HG02763 (cell line): ENCODE results near the gene TPBG.
"Not testable (repeated sequence)": the region's sequence is repeated elsewhere in the genome, so short reads cannot be mapped to it uniquely, and the experiment has no call there.

Source experiments
- ATAC-seq: cut with Tn5 transposase; IDR thresholded peaks from one replicate; pipeline ENCODE4 v1.9.1; 2021; ENCODE audit warnings: mild to moderate bottlenecking, moderate library complexity; ENCODE audit not compliant: unreplicated experiment

TPBG gene

GRCh38 chr6:82372656-82373055 is 9.0 kb downstream of the TPBG start:
- no peak for ATAC-seq

- no peak for ATAC-seq
Observed at GRCh38 chr6:82374516-82374915, 10.9 kb downstream of the TPBG start.

- no peak for ATAC-seq
Observed at GRCh38 chr6:82376636-82377035, 13.0 kb downstream of the TPBG start.

GRCh38 chr6:82380566-82381185 is 17.1 kb downstream of the TPBG start:
- ATAC-seq, result peak; percentile 5

GRCh38 chr6:82381278-82381677 is 17.7 kb downstream of the TPBG start:
- ATAC-seq, result peak; percentile 85

GRCh38 chr6:82385102-82385501 is 21.5 kb downstream of the TPBG start:
- ATAC-seq, result no peak

- ATAC-seq, result no peak
Observed at GRCh38 chr6:82385546-82385945, 21.9 kb downstream of the TPBG start.

GRCh38 chr6:82385961-82386360 is 22.3 kb downstream of the TPBG start:
- ATAC-seq, result no peak

GRCh38 chr6:82394770-82395169 is 31.2 kb downstream of the TPBG start:
- ATAC-seq, result not testable (repeated sequence)

GRCh38 chr6:82396964-82397751 is 33.5 kb downstream of the TPBG start:
- no peak for ATAC-seq

- no peak for ATAC-seq
Observed at GRCh38 chr6:82397962-82398692, 34.5 kb downstream of the TPBG start.

GRCh38 chr6:82408952-82409431 is 45.4 kb downstream of the TPBG start:
- peak; percentile 51 for ATAC-seq

GRCh38 chr6:82410151-82410648 is 46.6 kb downstream of the TPBG start:
- no peak for ATAC-seq

- ATAC-seq, result no peak
Observed at GRCh38 chr6:82413868-82414267, 50.3 kb downstream of the TPBG start.

GRCh38 chr6:82415820-82416219 is 52.2 kb downstream of the TPBG start:
- ATAC-seq, result no peak

GRCh38 chr6:82416346-82416745 is 52.7 kb downstream of the TPBG start:
- ATAC-seq, result no peak
